Measurements from ENCODE around the gene CCNY. TPM values are rescaled to one million over a fixed set of nuclear protein-coding genes. Genes with fewer than 3 reads are reported as not detected.
A peak's percentile ranks its signal among the peaks of the same experiment; 100 is the strongest.

The CCNY gene
- total RNA-seq, 1 experiment from 2014 or later: 62.2 TPM

GRCh38 chr10:35598379-35598778 lies 262.1 kb downstream of the CCNY start:
- intact Hi-C loops (cut with micrococcal nuclease): no loop called here
- no TSS peak for BruUV-seq (replicated peaks)

GRCh38 chr10:35600193-35600592 lies 263.9 kb downstream of the CCNY start:
- Histone ChIP-seq H3K27me3 (ENCODE audit: insufficient read depth, low read length) (peaks cover 36% of the 10 kb centered on the region; the same call in 1 of the 2 replicates), H3K4me2 (ENCODE audit: low read length) (no peak overlapping the region), H4K20me1 (ENCODE audit: insufficient read depth) (no peaks in the 10 kb centered on the region), H3K4me3 (replicated peaks in 1 of 2; ENCODE audit: low read depth in 1 of 2, low read length in 2 of 2) (no peak overlapping the region), H3K27ac (ENCODE audit: low read depth, low read length) (no peak overlapping the region), H3K4me1 (ENCODE audit: control insufficient read depth in 1 of 2, insufficient read depth in 2 of 2, low read length in 2 of 2) (no peaks in the 10 kb centered on the region), H2AFZ (ENCODE audit: low read depth, low read length, poor library complexity, severe bottlenecking) (no peak overlapping the region), H3K9me3 (ENCODE audit: control insufficient read depth in 1 of 2, insufficient read depth in 1 of 2, low read depth in 1 of 2, low read length in 2 of 2) (no peaks in the 10 kb centered on the region), H3K36me3 (ENCODE audit: control insufficient read depth in 1 of 2, insufficient read depth in 2 of 2, low read length in 2 of 2) (no peaks in the 10 kb centered on the region; a peak in 1 of 4 replicates), H3K79me2 (ENCODE audit: insufficient read depth, low read length) (no peaks in the 10 kb centered on the region), H3K9me2 (ENCODE audit: insufficient read depth) (no peaks in the 10 kb centered on the region), H3K9ac (ENCODE audit: low read length) (no peak overlapping the region)
- ATAC-seq (peak; percentile 62), DNase-seq (ENCODE audit: low read depth, low spot score) (no peak)
- TF ChIP-seq, protein P1, sequence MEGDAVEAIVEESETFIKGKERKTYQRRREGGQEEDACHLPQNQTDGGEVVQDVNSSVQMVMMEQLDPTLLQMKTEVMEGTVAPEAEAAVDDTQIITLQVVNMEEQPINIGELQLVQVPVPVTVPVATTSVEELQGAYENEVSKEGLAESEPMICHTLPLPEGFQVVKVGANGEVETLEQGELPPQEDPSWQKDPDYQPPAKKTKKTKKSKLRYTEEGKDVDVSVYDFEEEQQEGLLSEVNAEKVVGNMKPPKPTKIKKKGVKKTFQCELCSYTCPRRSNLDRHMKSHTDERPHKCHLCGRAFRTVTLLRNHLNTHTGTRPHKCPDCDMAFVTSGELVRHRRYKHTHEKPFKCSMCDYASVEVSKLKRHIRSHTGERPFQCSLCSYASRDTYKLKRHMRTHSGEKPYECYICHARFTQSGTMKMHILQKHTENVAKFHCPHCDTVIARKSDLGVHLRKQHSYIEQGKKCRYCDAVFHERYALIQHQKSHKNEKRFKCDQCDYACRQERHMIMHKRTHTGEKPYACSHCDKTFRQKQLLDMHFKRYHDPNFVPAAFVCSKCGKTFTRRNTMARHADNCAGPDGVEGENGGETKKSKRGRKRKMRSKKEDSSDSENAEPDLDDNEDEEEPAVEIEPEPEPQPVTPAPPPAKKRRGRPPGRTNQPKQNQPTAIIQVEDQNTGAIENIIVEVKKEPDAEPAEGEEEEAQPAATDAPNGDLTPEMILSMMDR (IDR thresholded peaks at IDR 0.05 in 2 of 3, conservative IDR thresholded peaks at IDR 0.05 in 1 of 3; ENCODE audit: borderline replicate concordance in 1 of 3, insufficient read depth in 1 of 3, low read depth in 2 of 3, low read length in 2 of 3): peak; percentile 5 to 51 (median 38); a peak in 4 of 6 replicates
- no peak for TF ChIP-seq SIN3A (IDR thresholded peaks at IDR 0.05; ENCODE audit: low read depth)
- TF ChIP-seq POLR2A (IDR thresholded peaks at IDR 0.05; ENCODE audit: borderline replicate concordance, extremely low read depth, insufficient read depth, insufficient read length): no peak
- TF ChIP-seq ELF1 (IDR thresholded peaks at IDR 0.05; ENCODE audit: borderline replicate concordance, low read depth): no peak
- TF ChIP-seq ATF3 (IDR thresholded peaks at IDR 0.05): no peak
- intact Hi-C loops (cut with micrococcal nuclease): no loop called here
- ChIA-PET RAD21 (ENCODE audit: low non-redundant PET in 1 of 2, low total read pairs in 2 of 2, uncharacterized antibody in 2 of 2, unreplicated experiment in 2 of 2) (no interaction called here), POLR2A (no interaction called here), CTCF (interaction anchor here (0.7 to 1.4 kb wide), 5 partner anchors 14 to 480 kb away, joined by 3 to 6 read pairs (median 3); no protein-coding TSS in a partner anchor)
- no TSS peak for BruUV-seq (replicated peaks)

More at GRCh38 chr10:35598379-35598778, 262.1 kb downstream of the CCNY start:
- Histone ChIP-seq H3K4me3 (replicated peaks in 1 of 2; ENCODE audit: low read depth in 1 of 2, low read length in 2 of 2) (no peak overlapping the region), H3K4me2 (ENCODE audit: low read length) (no peak overlapping the region), H3K36me3 (ENCODE audit: control insufficient read depth in 1 of 2, insufficient read depth in 2 of 2, low read length in 2 of 2) (no peaks in the 10 kb centered on the region), H3K27me3 (ENCODE audit: insufficient read depth, low read length) (peaks cover 20% of the 10 kb centered on the region; the same call in 1 of the 2 replicates), H3K9ac (ENCODE audit: low read length) (no peak overlapping the region), H3K4me1 (ENCODE audit: control insufficient read depth in 1 of 2, insufficient read depth in 2 of 2, low read length in 2 of 2) (no peaks in the 10 kb centered on the region), H3K27ac (ENCODE audit: low read depth, low read length) (no peak overlapping the region), H3K9me3 (ENCODE audit: control insufficient read depth in 1 of 2, insufficient read depth in 1 of 2, low read depth in 1 of 2, low read length in 2 of 2) (no peaks in the 10 kb centered on the region), H4K20me1 (ENCODE audit: insufficient read depth) (no peaks in the 10 kb centered on the region), H2AFZ (ENCODE audit: low read depth, low read length, poor library complexity, severe bottlenecking) (no peak overlapping the region), H3K79me2 (ENCODE audit: insufficient read depth, low read length) (no peaks in the 10 kb centered on the region), H3K9me2 (ENCODE audit: insufficient read depth) (no peaks in the 10 kb centered on the region)
- POLR2A ChIA-PET: no interaction called here
- ATAC-seq: peak; percentile 85
- DNase-seq (ENCODE audit: low read depth, low spot score): no peak
- RAD21 ChIA-PET (ENCODE audit: low non-redundant PET in 1 of 2, low total read pairs in 2 of 2, uncharacterized antibody in 2 of 2, unreplicated experiment in 2 of 2): no interaction called here
- no peak for TF ChIP-seq FOSL1 (IDR thresholded peaks at IDR 0.05; ENCODE audit: low read depth)
- TF ChIP-seq, protein P1 (IDR thresholded peaks at IDR 0.05 in 2 of 3, conservative IDR thresholded peaks at IDR 0.05 in 1 of 3; ENCODE audit: borderline replicate concordance in 1 of 3, insufficient read depth in 1 of 3, low read depth in 2 of 3, low read length in 2 of 3): peak; percentile 49 to 58 (median 56); a peak in 5 of 6 replicates
- peak; percentile 43; the same call in 1 of the 2 replicates for TF ChIP-seq RAD21 (IDR thresholded peaks at IDR 0.05; ENCODE audit: low read depth)
- CTCF ChIA-PET: no interaction called here

Data from HCT116 (cell line).